HG02852 (cell line): ENCODE results near the gene MIPEP.
"Not testable (repeated sequence)": the region's sequence is repeated elsewhere in the genome, so short reads cannot be mapped to it uniquely, and the experiment has no call there.

ENCODE experiments used
- ATAC-seq: cut with Tn5 transposase; IDR thresholded peaks from one replicate; pipeline ENCODE4 v1.9.1; 2021; ENCODE audit warnings: mild to moderate bottlenecking, moderate library complexity; ENCODE audit not compliant: unreplicated experiment

The MIPEP gene

GRCh38 chr13:23751195-23751594, 138.0 kb downstream of the MIPEP start:
- ATAC-seq: peak; percentile 51

DNA sequence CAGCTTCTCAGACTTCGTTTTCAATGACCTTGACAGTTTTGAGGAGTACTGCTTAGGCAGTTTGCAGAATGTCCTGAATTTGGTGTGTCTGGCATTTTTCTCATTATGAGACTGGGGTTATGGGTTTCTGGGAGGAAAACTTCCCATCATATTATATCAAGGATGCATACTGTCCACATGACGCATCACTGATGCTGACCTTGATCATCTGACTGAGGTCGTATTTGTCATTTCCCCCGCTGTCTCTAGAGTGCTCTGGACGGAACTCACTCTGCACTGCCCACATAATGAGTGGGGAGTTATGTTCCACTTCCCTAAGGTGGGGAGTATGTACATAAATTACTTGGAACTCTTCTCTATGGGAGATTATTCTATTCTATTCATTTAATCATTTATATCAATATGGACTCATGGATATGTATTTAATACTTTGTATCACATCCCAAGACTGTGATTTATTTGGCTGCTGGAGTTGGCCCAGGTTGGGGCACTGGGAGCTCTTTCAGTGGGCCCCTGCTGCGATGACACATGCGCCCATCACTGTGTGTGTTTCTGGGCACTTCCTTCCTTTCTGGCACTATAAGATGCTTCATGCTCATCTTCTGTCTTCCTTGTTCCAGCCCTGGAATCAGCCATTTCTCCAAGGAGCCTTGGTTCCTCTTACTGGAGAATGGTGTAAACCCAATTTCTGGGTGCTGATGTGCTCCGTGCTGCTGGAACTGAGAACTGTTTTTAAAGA, 138.6 kb downstream of the MIPEP start:
- no peak for ATAC-seq

GRCh38 chr13:23749288-23749873, 139.8 kb downstream of the MIPEP start:
- ATAC-seq: no peak

- ATAC-seq: no peak
Observed at GRCh38 chr13:23748109-23748990, 140.8 kb downstream of the MIPEP start.

GRCh38 chr13:23746141-23746540, 143.1 kb downstream of the MIPEP start:
- not testable (repeated sequence) for ATAC-seq

DNA sequence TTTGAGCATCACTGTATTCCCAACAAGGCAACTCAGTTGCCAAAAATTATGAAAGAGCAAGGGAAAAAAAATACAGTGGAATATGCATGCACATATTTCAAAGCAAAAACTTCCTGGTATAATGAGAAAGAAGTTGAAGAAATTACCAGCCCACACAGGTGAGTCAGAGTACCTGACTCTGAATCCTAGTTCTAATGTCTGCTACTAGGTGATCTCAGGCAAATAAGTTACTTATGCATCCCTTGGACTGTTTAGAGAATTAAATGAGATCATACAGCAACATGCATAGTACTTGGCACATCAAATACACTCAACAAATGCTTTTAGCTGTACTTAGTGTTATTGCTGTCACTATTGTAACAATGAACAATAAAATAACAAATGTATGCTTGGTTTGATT, 144.9 kb downstream of the MIPEP start:
- ATAC-seq: no peak

DNA sequence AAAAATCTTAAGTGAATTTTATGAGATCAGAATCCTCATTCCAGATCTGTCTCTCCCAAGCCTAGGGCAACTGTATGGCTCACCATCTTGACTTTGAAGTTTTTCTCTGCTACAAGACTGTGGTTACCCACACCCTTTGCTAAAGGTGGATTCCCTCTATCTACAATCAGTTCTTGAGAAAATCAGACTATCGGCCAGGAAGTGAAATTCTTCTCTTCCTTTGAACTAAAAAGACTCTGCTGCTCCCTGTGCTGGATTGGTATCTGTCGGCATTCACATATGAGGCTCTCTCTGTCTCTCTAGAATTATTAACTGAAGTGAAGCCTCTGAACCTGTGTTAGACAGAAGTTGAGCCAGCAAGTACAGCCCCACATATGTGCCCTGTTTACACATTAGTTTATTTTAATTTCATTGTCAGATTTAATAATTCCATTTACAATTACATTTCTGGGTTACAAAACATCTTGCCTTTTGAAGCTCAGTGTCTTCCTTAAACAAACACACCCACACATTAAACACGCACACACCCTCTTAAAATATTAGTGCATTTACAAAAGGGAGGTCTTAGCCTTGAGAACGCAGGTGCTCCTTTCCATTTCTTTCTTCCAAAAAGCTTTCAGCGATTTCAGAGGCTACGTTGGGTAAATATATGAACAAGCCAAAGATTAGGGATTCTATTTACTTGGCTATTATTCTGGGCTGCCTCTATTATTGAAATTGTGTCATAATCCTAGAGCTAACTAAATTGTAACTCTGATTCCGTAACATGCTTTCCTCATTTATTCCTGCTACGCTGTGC, 145.7 kb downstream of the MIPEP start:
- ATAC-seq: no peak

DNA sequence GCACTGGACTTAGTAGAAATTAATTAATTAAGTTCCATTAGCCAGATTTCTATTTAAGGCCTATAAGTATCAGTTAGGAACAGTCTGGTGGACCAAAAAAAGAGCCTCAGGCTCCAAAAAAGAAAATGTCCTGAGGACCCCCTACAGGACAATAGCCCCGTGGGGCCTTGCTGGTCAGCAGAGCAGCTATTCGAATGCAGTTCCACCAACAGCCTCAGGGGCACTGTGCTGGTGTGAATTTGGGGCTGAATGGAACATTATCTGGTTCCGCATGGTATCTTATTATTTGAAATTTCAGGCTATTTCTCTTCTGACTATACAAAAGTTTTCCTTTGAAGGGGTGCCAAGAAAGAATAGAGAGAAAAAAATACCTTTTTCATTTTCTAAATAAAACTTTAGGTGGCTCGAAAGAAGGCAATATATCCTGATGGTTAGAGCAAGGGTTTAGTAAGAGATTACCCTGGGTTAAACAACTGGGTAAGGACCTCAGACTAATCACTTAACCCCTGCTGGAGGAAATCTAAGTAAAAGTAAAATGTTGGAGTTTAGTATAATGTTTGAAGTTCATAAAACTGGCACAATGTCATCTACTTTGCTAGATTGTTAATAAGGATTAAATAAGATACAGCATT, 147.2 kb downstream of the MIPEP start:
- ATAC-seq: no peak

- no peak for ATAC-seq
Observed at GRCh38 chr13:23740002-23740401, 149.2 kb downstream of the MIPEP start.

DNA sequence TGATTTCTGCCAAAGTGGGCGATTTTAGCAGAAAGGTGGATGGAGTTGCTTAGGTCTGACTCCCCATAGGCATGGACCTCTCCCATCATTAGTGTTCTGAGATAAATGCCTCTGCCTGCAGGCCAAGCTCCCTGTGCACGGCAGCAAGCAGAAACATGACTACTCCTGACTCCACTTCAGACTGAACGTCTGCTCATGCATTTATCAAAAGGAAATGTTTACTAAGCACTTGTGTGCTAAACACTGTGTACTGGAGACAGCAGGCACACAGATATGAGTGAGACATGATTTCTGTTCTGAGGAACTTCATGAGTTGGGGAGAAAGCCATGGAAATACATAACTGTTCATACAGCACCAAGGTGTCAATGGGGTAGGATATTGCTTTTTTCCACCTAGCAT, 149.6 kb downstream of the MIPEP start:
- ATAC-seq: no peak

GRCh38 chr13:23736541-23736940, 152.7 kb downstream of the MIPEP start:
- no peak for ATAC-seq

DNA sequence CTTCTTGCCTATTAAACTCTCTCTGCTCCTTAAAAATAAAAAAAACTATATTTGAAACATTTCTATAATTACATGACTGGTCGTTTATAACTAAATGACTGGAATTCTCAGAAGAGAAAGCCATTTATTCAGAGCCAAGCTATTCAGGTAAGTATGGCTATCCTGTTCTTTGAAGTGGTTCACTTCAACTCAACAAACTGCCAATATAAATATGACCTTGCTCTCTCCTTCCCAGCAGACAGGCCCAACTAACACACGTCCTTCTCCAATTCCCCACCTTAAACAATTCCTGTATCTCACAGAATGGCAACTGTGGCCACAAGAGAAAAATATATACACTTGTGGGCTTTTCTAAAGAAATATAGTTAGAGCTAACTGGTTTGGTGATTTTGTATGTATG, 153.9 kb downstream of the MIPEP start:
- ATAC-seq: no peak

DNA sequence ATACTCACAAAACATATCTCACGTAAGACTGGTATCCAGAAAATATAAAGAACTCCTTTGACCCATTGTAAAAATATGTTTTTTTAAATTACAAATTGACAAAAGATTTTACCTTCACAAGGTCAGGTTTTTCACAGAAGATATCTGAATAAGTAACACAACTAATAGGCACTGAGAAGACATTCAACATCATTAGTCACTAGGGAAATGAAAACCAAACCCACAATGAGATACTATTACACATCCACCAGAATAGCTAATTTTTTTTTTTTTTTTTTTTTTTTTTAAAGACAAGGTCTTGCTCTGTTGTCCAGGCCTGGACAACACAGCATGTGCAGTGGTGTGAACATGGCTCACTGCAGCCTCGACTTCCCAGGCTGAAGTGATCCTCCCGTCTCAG, 157.5 kb downstream of the MIPEP start:
- ATAC-seq: no peak

DNA sequence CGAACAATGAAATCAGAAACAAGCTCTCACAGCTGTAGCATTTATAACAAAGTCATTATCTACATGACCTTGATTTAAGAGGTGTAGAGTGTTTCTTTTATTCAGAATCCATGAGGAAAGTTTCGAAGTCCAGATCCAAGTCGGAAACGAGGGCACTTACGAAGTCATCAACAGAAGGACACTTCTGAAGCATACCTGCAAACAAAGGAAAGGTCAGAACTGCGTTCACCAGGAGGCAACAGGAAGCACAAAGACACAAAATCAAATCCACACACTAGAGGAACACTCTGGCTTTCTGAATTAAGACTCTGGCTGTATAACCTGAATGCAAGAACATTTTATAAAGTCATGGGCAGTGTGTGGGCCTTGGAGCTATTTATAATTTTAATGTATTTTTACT, 158.9 kb downstream of the MIPEP start:
- ATAC-seq: no peak

- ATAC-seq: no peak
Observed at GRCh38 chr13:23729531-23729930, 159.7 kb downstream of the MIPEP start.

- no peak for ATAC-seq
Observed at GRCh38 chr13:23728807-23729206, 160.4 kb downstream of the MIPEP start.

DNA sequence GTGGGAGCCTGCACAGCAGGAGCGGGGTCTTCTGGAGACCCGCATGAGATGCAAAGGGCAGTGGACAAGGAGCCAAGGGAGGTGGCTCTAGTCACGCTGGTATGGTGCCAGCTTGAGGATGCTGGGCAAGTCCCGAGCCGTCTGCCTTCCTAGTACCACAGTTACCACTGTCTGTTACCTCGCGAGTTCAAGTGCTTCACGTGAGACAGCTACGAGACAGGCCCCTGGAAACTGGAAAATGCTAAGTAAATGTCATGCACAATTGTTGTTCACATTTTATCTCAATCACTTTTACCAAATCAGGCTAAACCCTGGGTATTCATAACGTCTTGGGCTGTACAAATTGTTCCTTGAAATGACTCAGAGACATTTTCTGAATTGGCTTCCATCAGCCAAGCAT, 163.3 kb downstream of the MIPEP start:
- no peak for ATAC-seq

- no peak for ATAC-seq
Observed at GRCh38 chr13:23724196-23724970, 164.8 kb downstream of the MIPEP start.

DNA sequence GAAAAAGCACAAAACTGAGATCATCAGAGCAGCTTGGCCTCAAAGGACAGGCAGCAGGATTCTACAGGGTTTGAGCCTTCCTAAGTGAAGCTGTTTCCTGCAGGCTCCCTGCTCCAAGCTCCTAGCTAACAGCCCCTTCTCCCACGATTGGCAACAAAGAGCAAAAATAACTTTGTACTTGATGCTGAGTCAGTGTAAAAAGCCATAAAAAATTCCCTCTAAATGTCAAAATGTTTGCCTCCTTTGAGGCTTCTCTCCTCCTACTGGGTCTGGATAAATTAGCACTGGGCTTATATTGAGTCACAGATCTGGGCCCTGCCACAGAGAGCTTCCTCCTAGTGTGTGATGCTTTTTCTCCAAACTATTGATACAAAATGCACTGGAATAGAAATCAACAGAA, 165.7 kb downstream of the MIPEP start:
- no peak for ATAC-seq
